ENCODE data around the gene CHST8.

Gene CHST8

DNA sequence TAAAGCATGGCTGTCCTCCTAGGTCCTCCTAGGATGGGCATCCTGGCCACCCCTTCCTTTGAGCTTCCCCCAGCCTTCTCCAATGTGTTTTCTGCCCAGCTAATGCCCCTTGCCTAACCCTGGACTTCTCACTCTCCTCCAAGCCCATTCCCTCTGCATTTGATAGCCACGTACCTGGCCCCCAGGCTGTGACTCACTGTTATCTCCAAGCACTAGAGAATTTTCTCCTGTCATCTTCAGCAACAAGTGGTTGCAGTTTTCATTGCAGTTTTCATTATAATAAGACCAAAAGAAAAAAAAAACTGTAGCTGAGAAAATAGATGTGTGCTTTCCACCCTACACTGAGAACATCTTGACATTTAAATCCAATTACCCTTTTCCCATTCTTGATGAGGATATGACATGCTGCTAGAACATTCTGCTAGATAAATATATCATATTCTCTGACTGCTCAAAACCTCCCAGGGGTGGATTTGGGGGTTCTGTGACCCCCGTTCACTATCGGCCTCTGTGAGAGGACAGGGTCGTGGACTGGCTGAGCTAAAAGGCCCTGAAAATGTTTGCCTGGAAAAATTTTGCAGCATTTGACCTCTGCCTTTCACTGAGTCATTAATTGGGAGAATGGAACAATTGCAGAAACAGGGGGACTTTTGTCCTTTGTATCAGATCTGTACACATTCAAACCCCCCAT, 116.1 kb downstream of the CHST8 start:
- Histone ChIP-seq H3K27me3 (ENCODE audit: insufficient read depth, low read length, poor library complexity) (no peaks in the 10 kb centered on the region), H3K36me3 (ENCODE audit: insufficient read depth, low read length) (no peaks in the 10 kb centered on the region), H3K4me2 (ENCODE audit: insufficient read depth, low read length) (no peak overlapping the region), H2AFZ (ENCODE audit: low read depth, low read length) (no peak overlapping the region), H3K9ac (ENCODE audit: low read depth, low read length) (no peak overlapping the region), H3K4me3 (ENCODE audit: low read depth in 1 of 2, low read length in 2 of 2) (no peak overlapping the region), H3K4me1 (ENCODE audit: insufficient read depth, low read length) (no peaks in the 10 kb centered on the region), H4K20me1 (ENCODE audit: insufficient read depth, low read length) (peaks cover 17% of the 10 kb centered on the region; the same call in 1 of the 2 replicates), H3K9me3 (ENCODE audit: insufficient read depth, low read length, severe bottlenecking) (no peaks in the 10 kb centered on the region), H3K79me2 (ENCODE audit: insufficient read depth, low read length) (no peaks in the 10 kb centered on the region), H3K27ac (ENCODE audit: low read length) (no peak overlapping the region)
- ATAC-seq (ENCODE audit: insufficient read depth, low read depth) (no peak), DNase-seq (no peak)
- TF ChIP-seq CTCF (IDR thresholded peaks at IDR 0.05; ENCODE audit: borderline replicate concordance, extremely low read depth, low read length, poor library complexity, severe bottlenecking): no peak
- no peak for TF ChIP-seq EZH2 (IDR thresholded peaks at IDR 0.05; ENCODE audit: borderline replicate concordance, low read depth, low read length, severe bottlenecking)

DNA sequence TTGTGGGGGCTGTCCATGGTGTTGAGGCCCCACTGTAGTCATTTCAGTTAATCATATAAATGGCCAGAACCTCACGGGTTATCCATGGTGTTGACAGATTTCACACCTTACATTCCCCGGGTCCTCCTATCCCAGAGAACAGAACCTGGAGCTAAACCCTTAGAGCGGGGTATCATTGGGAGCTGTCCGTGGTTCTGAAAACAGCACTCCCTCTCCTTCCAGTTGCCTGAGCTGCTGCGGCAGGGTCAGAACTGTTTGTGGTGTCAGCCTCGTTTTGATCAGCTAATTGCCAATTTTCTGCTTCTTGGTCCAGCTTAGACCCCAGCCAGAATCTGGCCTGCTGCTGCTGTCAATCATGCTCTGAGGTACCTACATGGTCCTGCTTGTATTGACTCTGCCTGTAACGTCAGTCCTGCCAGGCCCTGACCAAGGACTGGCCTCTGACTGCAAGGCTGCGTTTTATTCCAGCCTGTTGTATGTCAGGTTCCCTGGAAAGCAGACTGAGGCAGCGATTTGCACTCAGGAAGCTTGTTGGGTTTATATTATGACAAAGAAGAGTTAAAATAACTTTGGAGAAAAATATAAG, 119.2 kb downstream of the CHST8 start:
- Histone ChIP-seq H3K36me3 (ENCODE audit: insufficient read depth, low read length) (no peaks in the 10 kb centered on the region), H3K9ac (ENCODE audit: low read depth, low read length) (no peak overlapping the region), H2AFZ (ENCODE audit: low read depth, low read length) (no peak overlapping the region), H3K27ac (ENCODE audit: low read length) (no peak overlapping the region), H3K9me3 (ENCODE audit: insufficient read depth, low read length, severe bottlenecking) (no peaks in the 10 kb centered on the region), H3K79me2 (ENCODE audit: insufficient read depth, low read length) (no peaks in the 10 kb centered on the region), H3K4me2 (ENCODE audit: insufficient read depth, low read length) (no peak overlapping the region), H4K20me1 (ENCODE audit: insufficient read depth, low read length) (peaks cover 17% of the 10 kb centered on the region; the same call in 1 of the 2 replicates), H3K27me3 (ENCODE audit: insufficient read depth, low read length, poor library complexity) (no peaks in the 10 kb centered on the region), H3K4me3 (ENCODE audit: low read depth in 1 of 2, low read length in 2 of 2) (no peak overlapping the region), H3K4me1 (ENCODE audit: insufficient read depth, low read length) (no peaks in the 10 kb centered on the region)
- DNase-seq: peak; percentile 61
- ATAC-seq (ENCODE audit: insufficient read depth, low read depth): peak; percentile 74
- TF ChIP-seq EZH2 (IDR thresholded peaks at IDR 0.05; ENCODE audit: borderline replicate concordance, low read depth, low read length, severe bottlenecking) (no peak), CTCF (IDR thresholded peaks at IDR 0.05; ENCODE audit: borderline replicate concordance, extremely low read depth, low read length, poor library complexity, severe bottlenecking) (no peak)

DNA sequence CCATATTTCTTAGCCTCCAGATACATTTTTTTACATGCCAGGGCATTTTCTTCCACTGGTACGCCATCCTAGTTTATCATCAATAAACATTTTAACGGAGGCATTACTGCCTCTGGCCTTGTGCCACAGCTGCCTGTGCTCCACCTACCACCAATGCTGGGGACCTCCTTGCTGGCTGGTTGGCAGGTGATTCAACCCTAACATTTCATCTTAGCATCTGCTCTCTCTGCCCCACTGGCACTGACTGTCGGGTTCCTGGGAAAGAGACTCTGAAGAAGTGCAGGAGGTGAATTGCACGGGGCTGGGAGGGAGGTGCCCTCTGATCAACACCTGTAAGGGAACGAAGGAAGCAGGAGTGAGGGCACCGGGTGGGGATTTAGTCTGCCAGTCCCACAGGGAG, 123.5 kb downstream of the CHST8 start:
- H2AFZ ChIP-seq (ENCODE audit: low read depth, low read length): no peak overlapping the region
- H3K4me3 ChIP-seq (ENCODE audit: low read depth in 1 of 2, low read length in 2 of 2): no peak overlapping the region
- H3K4me2 ChIP-seq (ENCODE audit: insufficient read depth, low read length): no peak overlapping the region

More for the DNA sequence above, 123.5 kb downstream of the CHST8 start:
- ATAC-seq (ENCODE audit: insufficient read depth, low read depth): no peak
- no peak overlapping the region for H3K27ac ChIP-seq (ENCODE audit: low read length)
- no peaks in the 10 kb centered on the region for H3K4me1 ChIP-seq (ENCODE audit: insufficient read depth, low read length)
- TF ChIP-seq CTCF (IDR thresholded peaks at IDR 0.05; ENCODE audit: borderline replicate concordance, extremely low read depth, low read length, poor library complexity, severe bottlenecking): no peak
- TF ChIP-seq EZH2 (IDR thresholded peaks at IDR 0.05; ENCODE audit: borderline replicate concordance, low read depth, low read length, severe bottlenecking): no peak
- H3K9ac ChIP-seq (ENCODE audit: low read depth, low read length): no peak overlapping the region
- no peaks in the 10 kb centered on the region for H3K9me3 ChIP-seq (ENCODE audit: insufficient read depth, low read length, severe bottlenecking)
- DNase-seq: no peak
- no peaks in the 10 kb centered on the region for H3K36me3 ChIP-seq (ENCODE audit: insufficient read depth, low read length)
- no peaks in the 10 kb centered on the region for H3K27me3 ChIP-seq (ENCODE audit: insufficient read depth, low read length, poor library complexity)
- H3K79me2 ChIP-seq (ENCODE audit: insufficient read depth, low read length): no peaks in the 10 kb centered on the region
- H4K20me1 ChIP-seq (ENCODE audit: insufficient read depth, low read length): 0 out of 2 replicates have a peak, but pooled peaks cover 7% of the 10 kb centered on the region
